Dermis microvascular lymphatic vessel endothelial cell (primary cell): Measurements from ENCODE around the gene PTPRU. TPM values are rescaled to one million over a fixed set of nuclear protein-coding genes. Genes with fewer than 3 reads are reported as not detected.
"Not testable (repeated sequence)": the region's sequence is repeated elsewhere in the genome, so short reads cannot be mapped to it uniquely, and the experiment has no call there.

Experiments used
- DNase-seq, 2 donors: peaks; one replicate each; pipeline versions ENCODE4 v3.0.0 to v3.0.0-alpha.2; 2010; ENCODE audit warnings: low read depth in 2 of 2
- total RNA-seq: library from RNA; depleted of rRNA; stranded (reverse); fragments of >200 nt; gene quantifications from 2 replicates; pipeline ENCODE4 v1.2.1, GENCODE V29; 2014

PTPRU gene
- total RNA-seq, 1 donor from 2014 or later, result 3.1 TPM

- DNase-seq, result no peak
These were observed 15.0 kb upstream of the PTPRU start for GRCh38 chr1:29221296-29221695.

- not testable (repeated sequence) for DNase-seq
These were observed 14.1 kb upstream of the PTPRU start for GRCh38 chr1:29222260-29222659.

DNA sequence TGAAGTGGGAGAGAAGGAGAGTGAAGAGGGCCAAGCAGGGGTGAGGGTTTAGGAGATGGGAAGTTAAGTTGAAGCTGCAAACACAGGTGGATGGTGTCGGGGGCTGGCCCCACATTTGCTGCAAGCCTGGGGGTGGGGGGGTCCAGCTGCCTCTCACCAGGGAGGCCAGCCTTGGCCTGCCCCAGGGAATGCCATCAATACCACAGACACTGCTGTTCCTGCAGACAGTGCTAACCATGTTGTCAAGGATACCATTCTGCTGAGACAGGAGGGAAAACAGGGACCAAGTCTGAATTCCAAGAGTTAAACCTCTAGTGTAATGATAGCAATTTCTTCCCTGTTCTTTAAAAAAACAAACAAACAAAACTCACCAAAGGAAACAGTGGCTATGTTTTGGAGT is 13.6 kb upstream of the PTPRU start:
- no peak for DNase-seq

DNA sequence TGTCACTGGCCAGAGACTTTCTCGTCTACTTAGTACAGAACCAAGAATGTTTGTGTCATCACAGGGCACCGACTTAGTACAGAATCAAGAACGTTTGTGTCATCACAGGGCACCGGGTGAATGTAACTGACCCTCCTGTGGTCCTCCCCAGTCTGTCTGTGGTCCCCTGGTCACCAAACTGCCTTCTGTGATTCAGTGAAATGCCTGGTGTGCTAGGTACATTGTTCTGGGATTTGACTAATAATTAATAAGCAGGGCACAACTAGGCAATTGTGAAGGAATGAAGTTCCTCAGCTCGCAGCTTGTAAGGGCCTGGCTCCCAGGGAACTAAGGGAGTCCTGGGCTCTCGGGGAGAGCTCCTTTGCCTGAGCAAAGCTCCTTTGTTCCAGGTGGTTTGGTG is 12.8 kb upstream of the PTPRU start:
- DNase-seq, result no peak

DNA sequence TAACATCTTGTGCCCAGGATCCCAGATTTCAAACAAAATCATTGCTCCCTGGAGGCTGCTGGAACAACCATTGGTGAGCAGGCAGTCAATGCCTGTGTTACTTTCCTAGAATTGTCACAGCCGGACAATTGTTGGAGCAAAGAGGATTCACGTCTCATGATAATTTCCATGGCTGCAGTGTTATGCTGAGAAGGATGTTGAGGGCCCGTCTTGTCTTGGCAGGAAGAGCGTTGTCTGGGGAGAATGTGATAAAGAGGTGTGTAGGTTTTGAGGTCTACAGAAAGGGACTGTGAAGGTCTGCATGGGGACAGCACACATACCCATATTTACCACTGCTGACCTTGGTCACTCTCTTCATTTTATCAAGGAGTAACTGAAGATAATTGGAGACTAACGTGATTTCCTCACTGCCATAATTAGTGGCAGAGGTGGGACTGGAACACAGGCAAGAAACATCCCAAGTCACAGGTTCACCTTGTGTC is 11.9 kb upstream of the PTPRU start:
- no peak for DNase-seq

DNA sequence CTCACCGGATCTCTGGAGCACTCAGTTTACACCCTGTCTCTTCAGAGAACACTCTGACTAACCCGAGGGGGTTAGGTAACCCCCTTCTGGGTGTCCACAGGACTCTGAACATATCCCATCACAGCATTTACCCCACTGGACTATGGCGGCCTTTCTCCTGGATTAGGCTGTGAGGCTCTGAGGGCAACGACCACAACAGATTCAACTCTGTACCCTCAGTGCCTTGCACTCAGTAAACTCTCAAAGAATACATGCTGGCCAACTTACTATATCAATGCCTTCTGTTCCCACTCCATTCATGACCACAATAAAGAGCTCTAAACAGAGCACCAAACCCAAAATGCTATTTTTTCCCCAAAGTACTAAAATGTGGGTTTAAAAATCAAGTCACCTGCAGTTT is 11.0 kb upstream of the PTPRU start:
- DNase-seq, result no peak

GRCh38 chr1:29227511-29227910 is 8.8 kb upstream of the PTPRU start:
- no peak for DNase-seq

GRCh38 chr1:29230204-29230552 is 6.1 kb upstream of the PTPRU start:
- no peak for DNase-seq

GRCh38 chr1:29230553-29231378 is 5.6 kb upstream of the PTPRU start, which contains the start of gene MECR:
TSS of gene MECR (minus strand) at chr1:29230934. CDS start at chr1:29230906, 28 bp downstream.
- peak; percentile 77 to 94 for DNase-seq

DNA sequence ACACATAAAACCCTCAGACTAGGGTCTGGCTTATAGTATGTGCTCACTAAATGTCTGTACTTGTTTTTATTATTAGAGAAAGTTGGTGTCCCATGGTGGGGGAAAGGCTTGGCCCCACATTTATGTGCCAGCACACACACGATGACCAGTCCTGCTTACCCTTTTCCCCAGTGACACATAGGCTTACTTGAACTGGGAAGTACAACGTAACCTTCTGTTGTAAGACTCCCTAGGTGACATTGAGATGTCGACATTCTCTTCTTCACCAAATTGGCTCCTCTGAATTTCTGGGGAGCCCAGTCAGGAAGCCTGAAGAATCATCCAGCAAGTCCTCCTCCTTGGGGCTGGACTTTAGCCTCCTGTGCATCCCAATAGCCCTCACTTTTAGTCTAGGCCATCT is 3.9 kb upstream of the PTPRU start:
- no peak for DNase-seq

DNA sequence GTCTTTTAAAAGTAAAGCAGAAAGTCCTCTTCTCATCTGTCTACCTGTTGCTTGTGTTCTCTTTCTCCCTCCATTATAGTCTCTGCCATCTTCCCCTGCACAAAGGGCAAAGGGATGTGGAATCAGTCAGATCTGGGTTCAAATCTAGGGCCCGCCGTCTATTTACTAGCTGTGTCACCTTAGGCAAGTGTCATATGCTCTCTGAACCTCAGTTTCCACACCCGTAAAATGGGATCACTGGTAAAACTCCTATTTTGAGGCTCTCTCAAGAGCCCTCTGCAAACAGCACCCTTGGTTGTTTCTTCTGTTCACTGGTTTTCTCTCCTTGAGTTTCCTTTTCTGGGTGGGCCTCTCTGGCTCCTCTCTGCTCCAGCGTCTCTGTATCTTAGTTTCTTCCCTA is 2.6 kb upstream of the PTPRU start:
- DNase-seq, result no peak

GRCh38 chr1:29234471-29234870 is 1.9 kb upstream of the PTPRU start:
- no peak for DNase-seq

DNA sequence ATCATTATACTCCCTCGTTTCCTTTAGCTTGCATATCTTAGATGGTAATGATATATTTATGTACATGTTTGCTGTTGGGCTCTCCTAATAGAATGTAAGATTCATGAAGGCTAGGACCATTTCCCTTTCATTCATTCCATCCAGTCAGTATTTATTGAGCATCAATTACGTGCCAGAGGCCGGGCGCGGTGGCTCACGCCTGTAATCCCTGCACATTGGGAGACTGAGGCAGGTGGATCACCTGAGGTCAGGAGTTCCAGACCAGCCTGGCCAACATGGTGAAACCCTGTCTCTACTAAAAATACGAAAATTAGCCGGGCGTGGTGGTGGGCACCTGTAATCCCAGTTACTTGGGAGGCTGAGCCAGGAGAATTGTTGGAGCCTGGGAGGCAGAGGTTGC is 1.4 kb upstream of the PTPRU start:
- not testable (repeated sequence) for DNase-seq

- DNase-seq, result no peak
These were observed 398 bp downstream of the PTPRU start for GRCh38 chr1:29236712-29237128.

DNA sequence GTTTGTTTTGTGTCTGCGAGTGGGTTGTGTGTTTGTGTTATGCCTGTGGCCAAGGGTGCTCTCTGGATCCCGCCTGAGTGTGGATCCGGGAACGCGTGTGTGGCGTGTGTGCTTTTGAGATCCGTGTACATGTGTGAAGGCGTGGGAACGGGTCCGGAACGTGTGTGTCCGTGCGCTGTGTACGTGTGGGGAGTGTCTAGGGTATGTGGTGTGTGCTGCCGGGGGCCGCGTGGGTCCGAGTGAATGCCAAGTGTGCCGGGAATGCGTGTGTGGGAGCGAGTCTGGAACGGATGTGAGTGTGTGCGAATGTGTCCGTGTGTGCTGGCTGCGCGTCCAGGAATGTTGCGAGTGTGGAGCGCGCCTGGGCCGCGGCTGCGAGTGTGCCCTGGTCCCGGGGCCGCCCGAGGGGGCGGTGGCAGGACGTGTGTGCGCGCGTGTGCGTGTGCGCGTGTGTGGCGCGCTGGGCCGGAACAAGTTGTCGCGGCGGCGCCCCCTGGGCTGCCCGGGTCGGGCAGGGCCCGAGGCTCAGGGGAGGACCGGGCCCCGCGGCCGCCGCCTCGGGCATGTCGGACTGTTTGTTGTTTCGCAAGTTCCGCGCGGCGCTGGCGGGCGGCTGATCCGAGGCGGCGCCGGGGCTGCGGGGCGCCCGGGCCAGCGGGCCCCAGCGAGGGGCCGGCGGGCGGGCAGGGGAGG is 953 bp downstream of the PTPRU start:
- peak in 1 of 2 donors; percentile 43 for DNase-seq

GRCh38 chr1:29237852-29238619 is 1.7 kb downstream of the PTPRU start:
- DNase-seq, result peak in 1 of 2 donors; percentile 21

GRCh38 chr1:29238620-29239002 is 2.3 kb downstream of the PTPRU start:
- no peak for DNase-seq

GRCh38 chr1:29239142-29239541 is 2.8 kb downstream of the PTPRU start:
- DNase-seq, result no peak

DNA sequence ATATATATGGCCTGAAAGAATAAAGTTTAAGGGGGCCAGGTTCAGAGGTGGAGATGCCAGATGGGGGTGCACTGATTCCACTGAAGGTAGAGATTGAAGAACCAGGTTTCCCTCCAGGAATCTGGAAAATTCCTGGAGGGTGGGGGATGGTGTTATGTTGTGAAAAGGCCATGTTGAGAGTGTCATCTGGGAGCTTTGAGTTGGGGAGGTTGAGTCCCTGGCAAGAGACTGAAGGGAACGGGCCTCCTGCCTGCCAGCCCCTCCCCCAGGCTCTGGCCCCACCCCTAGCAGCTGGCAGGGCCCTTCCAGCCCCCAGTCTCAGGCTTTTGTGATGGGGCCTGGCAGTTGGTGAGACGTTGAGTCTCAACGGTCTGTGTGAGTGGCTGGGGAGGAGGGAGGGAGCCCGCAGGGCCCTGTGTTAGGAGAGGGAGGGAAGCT is 4.1 kb downstream of the PTPRU start:
- DNase-seq, result no peak

GRCh38 chr1:29240986-29241385 is 4.7 kb downstream of the PTPRU start:
- DNase-seq, result no peak

DNA sequence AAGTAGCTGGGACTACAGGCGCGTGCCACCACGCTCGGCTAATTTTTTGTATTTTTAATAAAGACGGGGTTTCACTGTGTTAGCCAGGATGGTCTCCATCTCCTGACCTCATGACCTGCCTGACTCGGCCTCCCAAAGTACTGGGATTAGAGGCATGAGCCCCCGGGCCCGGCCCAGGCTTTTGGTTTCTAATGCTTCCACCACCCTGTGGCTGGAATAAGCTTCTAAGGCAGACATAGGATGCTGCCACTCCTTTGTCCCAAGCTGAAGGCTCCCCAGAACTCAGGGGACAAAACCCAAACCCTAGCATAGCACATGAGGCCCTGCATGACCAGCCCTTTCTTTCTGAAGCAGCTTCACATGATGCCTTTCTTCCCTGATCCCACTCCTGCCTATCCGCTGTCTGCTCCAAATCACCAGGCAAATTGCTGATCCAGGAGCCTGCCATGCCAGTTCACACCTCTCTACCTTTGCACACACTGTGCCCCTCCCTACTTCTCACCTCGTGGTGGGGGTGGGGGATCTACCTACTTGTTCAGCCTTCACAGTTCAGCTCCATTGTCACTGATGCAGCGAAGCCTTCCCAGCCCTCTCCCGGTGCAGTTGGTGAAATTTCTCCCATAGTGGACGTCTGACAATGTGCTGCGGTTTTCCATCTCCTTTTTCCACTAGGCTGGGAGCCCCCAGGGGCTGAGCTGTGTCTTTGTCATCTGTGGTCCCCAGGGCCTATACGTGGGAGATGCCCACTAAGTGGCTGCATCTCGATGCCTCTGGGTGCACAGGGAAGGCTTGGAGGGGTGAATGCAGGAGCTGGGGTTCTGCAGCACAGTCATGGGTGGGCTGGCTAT is 6.9 kb downstream of the PTPRU start:
- DNase-seq, result no peak
